ENCODE results near the gene CCDC167.

DNA sequence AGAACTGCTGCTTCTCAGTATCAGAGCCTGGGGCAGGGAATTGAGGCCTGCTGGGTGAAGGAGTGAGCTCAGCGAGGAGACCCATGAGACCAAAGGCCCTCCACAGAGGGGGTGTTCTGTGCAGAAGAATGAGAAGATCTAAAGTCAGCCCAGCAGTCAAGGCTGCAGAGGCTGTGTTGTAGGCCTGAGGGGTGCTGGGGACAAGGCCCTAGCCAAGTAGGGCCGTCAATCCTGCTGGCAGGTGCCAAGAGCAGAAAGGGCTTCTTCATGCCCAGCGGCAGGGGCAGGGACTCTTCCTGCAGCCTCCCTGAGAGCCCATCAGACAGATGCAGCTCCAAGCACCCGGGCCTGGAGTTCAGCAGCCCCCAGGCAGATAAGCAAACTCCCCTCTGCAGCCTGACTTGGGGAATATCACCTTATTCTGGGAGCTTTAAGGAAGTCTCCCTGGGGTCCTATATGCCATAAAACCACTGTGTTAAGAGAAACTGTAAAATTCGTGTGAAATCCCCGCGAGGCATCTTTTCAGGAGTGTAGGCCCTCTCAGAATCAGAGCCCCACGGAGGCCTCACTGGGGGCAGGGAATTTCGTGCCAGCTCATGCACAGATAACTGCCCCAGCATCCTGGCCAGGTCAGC lies 9.0 kb downstream of the CCDC167 start:
- TF ChIP-seq, protein P1, sequence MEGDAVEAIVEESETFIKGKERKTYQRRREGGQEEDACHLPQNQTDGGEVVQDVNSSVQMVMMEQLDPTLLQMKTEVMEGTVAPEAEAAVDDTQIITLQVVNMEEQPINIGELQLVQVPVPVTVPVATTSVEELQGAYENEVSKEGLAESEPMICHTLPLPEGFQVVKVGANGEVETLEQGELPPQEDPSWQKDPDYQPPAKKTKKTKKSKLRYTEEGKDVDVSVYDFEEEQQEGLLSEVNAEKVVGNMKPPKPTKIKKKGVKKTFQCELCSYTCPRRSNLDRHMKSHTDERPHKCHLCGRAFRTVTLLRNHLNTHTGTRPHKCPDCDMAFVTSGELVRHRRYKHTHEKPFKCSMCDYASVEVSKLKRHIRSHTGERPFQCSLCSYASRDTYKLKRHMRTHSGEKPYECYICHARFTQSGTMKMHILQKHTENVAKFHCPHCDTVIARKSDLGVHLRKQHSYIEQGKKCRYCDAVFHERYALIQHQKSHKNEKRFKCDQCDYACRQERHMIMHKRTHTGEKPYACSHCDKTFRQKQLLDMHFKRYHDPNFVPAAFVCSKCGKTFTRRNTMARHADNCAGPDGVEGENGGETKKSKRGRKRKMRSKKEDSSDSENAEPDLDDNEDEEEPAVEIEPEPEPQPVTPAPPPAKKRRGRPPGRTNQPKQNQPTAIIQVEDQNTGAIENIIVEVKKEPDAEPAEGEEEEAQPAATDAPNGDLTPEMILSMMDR (IDR thresholded peaks at IDR 0.05; ENCODE audit: low read depth, low read length, poor library complexity, severe bottlenecking), result no peak
- TF ChIP-seq EZH2phosphoT487 (IDR thresholded peaks at IDR 0.05; ENCODE audit: borderline replicate concordance, low read length), result no peak
